PC-3 (cell line): ENCODE measurements around the gene CALM3. TPM values are rescaled to one million over a fixed set of nuclear protein-coding genes. Genes with fewer than 3 reads are reported as not detected.

Source experiments
- ATAC-seq: fragments of 200-7000 bp; cut with Tn5 transposase; 2 replicates; pipeline ENCODE4 v1.9.1; 2020; ENCODE audit warnings: mild to moderate bottlenecking, moderate library complexity
- BruUV-seq: library from RNA; stranded (reverse); fragments of 400-500 nt; replicated peaks from 2 replicates; lab custom pipeline; 2021; lab: Mats Ljungman, UMichigan
- CTCF ChIA-PET: fragments of 300-600 bp; sonication (Branson Sonifier 250); formaldehyde crosslinking; loops from one replicate; lab custom pipeline; 2022; ENCODE audit warnings: antibody characterized with exemption; lab: Charles Lee
- POLR2A ChIA-PET: fragments of 300-600 bp; sonication (Branson Sonifier 250); formaldehyde crosslinking; loops from one replicate; lab custom pipeline; 2022; ENCODE audit warnings: antibody characterized with exemption; ENCODE audit not compliant: unreplicated experiment; lab: Charles Lee
- DNase-seq: peaks from one replicate; pipeline ENCODE4 v3.0.0-alpha.2; 2015
- H2AFZ ChIP-seq: fragments of 300-600 bp; sonication (generic); 2 replicates; pipeline ENCODE4 v1.6.0; 2016; ENCODE audit warnings: antibody characterized with exemption, low read length
- H3F3A ChIP-seq: fragments of 300-600 bp; sonication (generic); one replicate; pipeline ENCODE4 v1.6.0; 2017; ENCODE audit warnings: antibody characterized with exemption, low read length, control low read depth, mild to moderate bottlenecking; ENCODE audit not compliant: unreplicated experiment
- H3K27ac ChIP-seq: fragments of 300-600 bp; sonication (generic); 2 replicates; pipeline ENCODE4 v1.5.1; 2016; ENCODE audit warnings: mild to moderate bottlenecking, low read length
- H3K27me3 ChIP-seq: fragments of 300-600 bp; sonication (generic); 2 replicates; pipeline ENCODE4 v1.6.1; 2016; ENCODE audit warnings: low read length, mixed read lengths
- H3K36me3 ChIP-seq: fragments of 300-600 bp; sonication (generic); 2 replicates; pipeline ENCODE4 v1.6.1; 2016; ENCODE audit warnings: low read depth, mixed run types, low read length, mixed read lengths
- H3K4me1 ChIP-seq: fragments of 300-600 bp; sonication (generic); 2 replicates; pipeline ENCODE4 v1.5.1; 2016; ENCODE audit warnings: low read length; ENCODE audit not compliant: insufficient read depth
- H3K4me2 ChIP-seq: fragments of 300-600 bp; sonication (generic); 2 replicates; pipeline ENCODE4 v1.6.0; 2016; ENCODE audit warnings: low read length
- H3K4me3 ChIP-seq: fragments of 300-600 bp; sonication (generic); 2 replicates; pipeline ENCODE4 v1.5.1; 2016; ENCODE audit warnings: mild to moderate bottlenecking, low read length, mixed read lengths
- H3K79me2 ChIP-seq: fragments of 300-600 bp; sonication (generic); 2 replicates; pipeline ENCODE4 v1.6.1; 2017; ENCODE audit warnings: low read length, mixed read lengths
- H3K9ac ChIP-seq: fragments of 300-600 bp; sonication (generic); 2 replicates; pipeline ENCODE4 v1.6.0; 2016; ENCODE audit warnings: mild to moderate bottlenecking, low read length
- H3K9me2 ChIP-seq: fragments of 300-600 bp; sonication (generic); replicated peaks from 2 replicates; pipeline ENCODE4 v1.6.1; 2016; ENCODE audit warnings: mixed run types, low read length, mixed read lengths
- H3K9me3 ChIP-seq: fragments of 300-600 bp; sonication (generic); 2 replicates; pipeline ENCODE4 v1.6.1; 2016; ENCODE audit warnings: low read length, mixed read lengths
- H4K20me1 ChIP-seq: fragments of 300-600 bp; sonication (generic); 2 replicates; pipeline ENCODE4 v1.6.1; 2016; ENCODE audit warnings: low read length, mixed read lengths
- CTCF ChIP-seq: fragments of 300-600 bp; sonication (generic); conservative IDR thresholded peaks from 2 replicates; pipeline ENCODE4 v1.5.1; 2017; ENCODE audit warnings: antibody characterized with exemption, low read depth, mild to moderate bottlenecking, low read length
- EZH2 ChIP-seq: fragments of 300-600 bp; sonication (generic); IDR thresholded peaks from one replicate; pipeline ENCODE4 v1.6.1; 2017; ENCODE audit warnings: antibody characterized with exemption, mild to moderate bottlenecking, low read length; ENCODE audit not compliant: unreplicated experiment
- EZH2phosphoT487 ChIP-seq: fragments of 300-600 bp; sonication (generic); IDR thresholded peaks from 2 replicates; pipeline ENCODE4 v1.6.1; 2018; ENCODE audit warnings: mild to moderate bottlenecking, antibody characterized with exemption, low read length, borderline replicate concordance
- intact Hi-C: fragments of 100-400 bp; cut with micrococcal nuclease; formaldehyde crosslinking; loops from 2 replicates; pipeline ENCODE4 v1.9.0; 2023
- total RNA-seq: library from RNA; depleted of rRNA; stranded (reverse); fragments of >200 nt; gene quantifications from 2 replicates; pipeline ENCODE4 v1.2.3, GENCODE V29; 2014

Gene CALM3
- total RNA-seq, 1 experiment from 2014 or later: 160 TPM

- Histone ChIP-seq H3K4me1 (no peaks in the 10 kb centered on the region), H3K36me3 (no peaks in the 10 kb centered on the region), H3K9ac (no peak overlapping the region), H3K4me2 (no peak overlapping the region), H3K27ac (no peak overlapping the region), H3K27me3 (no peaks in the 10 kb centered on the region), H3K9me2 (no peaks in the 10 kb centered on the region), H3K4me3 (no peak overlapping the region), H4K20me1 (no peaks in the 10 kb centered on the region), H3F3A (no peaks in the 10 kb centered on the region), H3K9me3 (no peaks in the 10 kb centered on the region), H2AFZ (no peak overlapping the region), H3K79me2 (no peaks in the 10 kb centered on the region)
- ChIA-PET CTCF (no interaction called here), POLR2A (no interaction called here)
- DNase-seq (no peak), ATAC-seq (no peak)
- TF ChIP-seq EZH2phosphoT487 (no peak), EZH2 (no peak), CTCF (no peak)
- no TSS peak for BruUV-seq
- intact Hi-C loops: no loop called here
These were observed 17.6 kb downstream of the CALM3 start for GRCh38 chr19:46618670-46619231.

- ATAC-seq (no peak), DNase-seq (no peak)
- no peaks in the 10 kb centered on the region for H3K79me2 ChIP-seq
- no TSS peak for BruUV-seq
- no peak overlapping the region for H3K4me3 ChIP-seq
- H3K9me3 ChIP-seq: no peaks in the 10 kb centered on the region
- no peaks in the 10 kb centered on the region for H3K9me2 ChIP-seq
- H2AFZ ChIP-seq: no peak overlapping the region
- H3K9ac ChIP-seq: no peak overlapping the region
- H3K4me1 ChIP-seq: no peaks in the 10 kb centered on the region
- POLR2A ChIA-PET: no interaction called here
- no peaks in the 10 kb centered on the region for H3K36me3 ChIP-seq
- H3F3A ChIP-seq: no peaks in the 10 kb centered on the region
- H4K20me1 ChIP-seq: no peaks in the 10 kb centered on the region
- H3K4me2 ChIP-seq: no peak overlapping the region
- no peak for TF ChIP-seq EZH2phosphoT487
- TF ChIP-seq CTCF: no peak
- intact Hi-C loops: no loop called here
- H3K27ac ChIP-seq: no peak overlapping the region
- CTCF ChIA-PET: no interaction called here
- H3K27me3 ChIP-seq: no peaks in the 10 kb centered on the region
These were observed 19.1 kb downstream of the CALM3 start for GRCh38 chr19:46620267-46620666.

GRCh38 chr19:46620716-46621115, 19.6 kb downstream of the CALM3 start:
- H3K9me2 ChIP-seq: no peaks in the 10 kb centered on the region
- H3F3A ChIP-seq: no peaks in the 10 kb centered on the region
- H3K79me2 ChIP-seq: no peaks in the 10 kb centered on the region
- ChIA-PET CTCF (no interaction called here), POLR2A (no interaction called here)
- ATAC-seq (no peak), DNase-seq (no peak)
- no peaks in the 10 kb centered on the region for H3K9me3 ChIP-seq
- H3K4me3 ChIP-seq: no peak overlapping the region
- no peaks in the 10 kb centered on the region for H3K27me3 ChIP-seq
- H3K4me1 ChIP-seq: no peaks in the 10 kb centered on the region
- no peaks in the 10 kb centered on the region for H4K20me1 ChIP-seq
- no peak overlapping the region for H2AFZ ChIP-seq
- BruUV-seq: no TSS peak
- H3K4me2 ChIP-seq: no peak overlapping the region
- H3K36me3 ChIP-seq: no peaks in the 10 kb centered on the region
- H3K27ac ChIP-seq: no peak overlapping the region
- TF ChIP-seq EZH2phosphoT487 (no peak), EZH2 (no peak), CTCF (no peak)
- intact Hi-C loops: no loop called here
- no peak overlapping the region for H3K9ac ChIP-seq
